Keratinocyte (primary cell): ENCODE measurements around the gene TMEM240. TPM values are rescaled to one million over a fixed set of nuclear protein-coding genes. Genes with fewer than 3 reads are reported as not detected.

Source experiments
- DNase-seq: peaks from one replicate; pipeline ENCODE4 v3.0.0-alpha.2; 2011; ENCODE audit warnings: low read depth, missing footprints, low spot score
- FAIRE-seq: peaks from 2 replicates; lab custom pipeline; 2011; peaks lifted over from hg19 to GRCh38; lab: Jason Lieb, UNC
- H2AFZ ChIP-seq: 2 replicates; pipeline ENCODE4 v1.6.0; 2012; ENCODE audit warnings: low read length, control low read depth, inconsistent platforms; ENCODE audit not compliant: control insufficient read depth
- H3K27ac ChIP-seq: 2 replicates; pipeline ENCODE4 v1.5.1; 2011; ENCODE audit warnings: low read length; ENCODE audit not compliant: control insufficient read depth, insufficient read depth
- H3K27me3 ChIP-seq: 3 replicates; pipeline ENCODE4 v1.6.0; 2011; ENCODE audit warnings: low read length; ENCODE audit not compliant: control insufficient read depth, insufficient read depth; ENCODE audit errors: extremely low read depth
- H3K36me3 ChIP-seq, 2 experiments: 2 replicates in 1 of 2; 3 replicates in 1 of 2; pipeline ENCODE4 v1.5.1; 2011; ENCODE audit warnings: low read length in 2 of 2, mild to moderate bottlenecking in 1 of 2; ENCODE audit not compliant: control insufficient read depth in 2 of 2, insufficient read depth in 2 of 2; ENCODE audit errors: extremely low read depth in 1 of 2
- H3K4me1 ChIP-seq: 3 replicates; pipeline ENCODE4 v1.5.1; 2011; ENCODE audit warnings: low read length; ENCODE audit not compliant: control insufficient read depth, insufficient read depth; ENCODE audit errors: extremely low read depth
- H3K4me2 ChIP-seq: 3 replicates; pipeline ENCODE4 v1.6.0; 2011; ENCODE audit warnings: low read depth, low read length; ENCODE audit not compliant: control insufficient read depth, insufficient read depth; ENCODE audit errors: extremely low read depth
- H3K4me3 ChIP-seq, 3 experiments: fragments of 200-600 bp in 1 of 3; sonication (generic) in 1 of 3; 2 replicates in 2 of 3; 3 replicates in 1 of 3; pipeline ENCODE4 v1.5.1; 2011 to 2016; ENCODE audit warnings: low read length in 3 of 3, mild to moderate bottlenecking in 3 of 3, control low read depth in 2 of 3, inconsistent platforms in 1 of 3, low read depth in 1 of 3, mixed read lengths in 1 of 3, mixed run types in 1 of 3, moderate library complexity in 1 of 3; ENCODE audit not compliant: control insufficient read depth in 2 of 3, insufficient read depth in 2 of 3; ENCODE audit errors: extremely low read depth in 1 of 3
- H3K79me2 ChIP-seq: 2 replicates; pipeline ENCODE4 v1.6.0; 2012; ENCODE audit warnings: low read length; ENCODE audit not compliant: control insufficient read depth, insufficient read depth
- H3K9ac ChIP-seq: 3 replicates; pipeline ENCODE4 v1.6.0; 2011; ENCODE audit warnings: low read length; ENCODE audit not compliant: control insufficient read depth, insufficient read depth; ENCODE audit errors: extremely low read depth
- H3K9me1 ChIP-seq: 3 replicates; pipeline ENCODE4 v1.6.0; 2011; ENCODE audit warnings: low read length; ENCODE audit not compliant: control insufficient read depth, insufficient read depth; ENCODE audit errors: extremely low read depth
- H3K9me3 ChIP-seq: 2 replicates; pipeline ENCODE4 v1.5.1; 2012; ENCODE audit warnings: low read depth, low read length; ENCODE audit not compliant: control insufficient read depth
- H4K20me1 ChIP-seq: 3 replicates; pipeline ENCODE4 v1.6.0; 2011; ENCODE audit warnings: low read length; ENCODE audit not compliant: control insufficient read depth, insufficient read depth; ENCODE audit errors: extremely low read depth
- CTCF ChIP-seq, 3 experiments: IDR thresholded peaks in 1 of 3; conservative IDR thresholded peaks in 1 of 3; optimal IDR thresholded peaks in 1 of 3; 2 replicates in 2 of 3; 3 replicates in 1 of 3; pipeline versions ENCODE3 to v1.5.1; 2011; ENCODE audit warnings: low read length in 3 of 3, mild to moderate bottlenecking in 3 of 3, moderate library complexity in 2 of 3, control low read depth in 1 of 3, inconsistent platforms in 1 of 3; ENCODE audit not compliant: insufficient read depth in 2 of 3; ENCODE audit errors: extremely low read depth in 1 of 3
- EZH2 ChIP-seq: IDR thresholded peaks from one replicate; pipeline ENCODE4 v1.6.1; 2012; ENCODE audit warnings: inconsistent platforms, mild to moderate bottlenecking, low read length, moderate library complexity
- dilution Hi-C: fragments of 300-500 bp; cut with MboI; formaldehyde crosslinking; loops from one replicate; pipeline ENCODE4 v1.7.0; 2020; ENCODE audit warnings: low sequenced_read_pairs; ENCODE audit not compliant: extremely low pct_ligation_motif_present
- polyA plus RNA-seq, 5 experiments: library from polyadenylated mRNA; depleted of rRNA in 3 of 5; stranded (reverse) in 3 of 5; stranded (forward) in 1 of 5; unstranded in 1 of 5; fragments of >200 nt; gene quantifications; 1 replicate in 1 of 5; 2 replicates in 3 of 5; 3 replicates in 1 of 5; pipeline versions ENCODE4 v1.2.1 to v1.2.3, GENCODE V29; 2011 to 2012; ENCODE audit warnings: missing spikeins in 2 of 5, low read depth in 1 of 5, low replicate concordance in 1 of 5

The TMEM240 gene
- polyA plus RNA-seq, 1 donor (not counting 4 experiments of a cell fraction or from before 2014, with no cell fraction given) = 0.12 TPM

- Histone ChIP-seq H3K79me2 (peaks cover 51% of the 10 kb centered on the region), H3K9me1 (no peaks in the 10 kb centered on the region), H3K4me1 (peaks cover 16% of the 10 kb centered on the region), H2AFZ (peak overlapping the region; percentile 68), H4K20me1 (peaks cover 7% of the 10 kb centered on the region), H3K27ac (peak overlapping the region; percentile 97), H3K4me2 (peak overlapping the region; percentile 88), H3K9me3 (no peaks in the 10 kb centered on the region), H3K9ac (peak overlapping the region; percentile 99), H3K27me3 (peaks cover 9% of the 10 kb centered on the region), H3K4me3 (peak overlapping the region; percentile 70 to 99 (median 97)), H3K36me3 (peaks cover 0 to 2% of the 10 kb centered on the region in 2 experiments)
- DNase-seq = no peak
- dilution Hi-C loops = no loop called here
- peak; percentile 46 for FAIRE-seq
- TF ChIP-seq EZH2 (no peak), CTCF (optimal IDR thresholded peaks at IDR 0.05 in 1 of 3, IDR thresholded peaks at IDR 0.05 in 1 of 3, conservative IDR thresholded peaks at IDR 0.05 in 1 of 3; ENCODE audit: extremely low read depth in 1 of 3, insufficient read depth in 2 of 3, low read length in 3 of 3) (peak in 2 of 3 experiments; percentile 17 to 23)
These were observed 33.7 kb upstream of the TMEM240 start for GRCh38 chr1:1573843-1574720.

GRCh38 chr1:1569341-1569740 is 28.9 kb upstream of the TMEM240 start:
- H2AFZ ChIP-seq = no peak overlapping the region
- DNase-seq (no peak), FAIRE-seq (no peak)
- peaks cover 29% of the 10 kb centered on the region for H4K20me1 ChIP-seq
- H3K4me1 ChIP-seq = peaks cover 7% of the 10 kb centered on the region
- no peaks in the 10 kb centered on the region for H3K27me3 ChIP-seq
- H3K4me2 ChIP-seq = no peak overlapping the region
- TF ChIP-seq CTCF (optimal IDR thresholded peaks at IDR 0.05 in 1 of 3, IDR thresholded peaks at IDR 0.05 in 1 of 3, conservative IDR thresholded peaks at IDR 0.05 in 1 of 3; ENCODE audit: extremely low read depth in 1 of 3, insufficient read depth in 2 of 3, low read length in 3 of 3) (no peak), EZH2 (no peak)
- no peak overlapping the region for H3K4me3 ChIP-seq
- dilution Hi-C loops = no loop called here
- H3K9me1 ChIP-seq = no peaks in the 10 kb centered on the region
- H3K27ac ChIP-seq = no peak overlapping the region
- no peak overlapping the region for H3K9ac ChIP-seq
- H3K36me3 ChIP-seq = peaks cover 10 to 19% of the 10 kb centered on the region in 2 experiments
- no peaks in the 10 kb centered on the region for H3K9me3 ChIP-seq
- peaks cover 97% of the 10 kb centered on the region for H3K79me2 ChIP-seq
